Central memory CD8-positive, alpha-beta T cell (primary cell): ENCODE data around the gene OSER1.
A peak's percentile ranks its signal among the peaks of the same experiment; 100 is the strongest.

Source experiments
- ATAC-seq: fragments of 150-1000 bp; cut with Tn5 transposase; replicated peaks from 2 replicates; pipeline ENCODE4 v1.10.0; 2022; ENCODE audit warnings: mild to moderate bottlenecking, moderate FRiP score, moderate number of reproducible peaks; ENCODE audit not compliant: poor library complexity, severe bottlenecking; ENCODE audit errors: extremely low read depth
- DNase-seq, 2 donors: peaks; one replicate each; pipeline ENCODE4 v3.0.0; 2021; ENCODE audit warnings: low spot score in 2 of 2
- H3K27ac Mint-ChIP-seq: one replicate; pipeline ENCODE4 v1.8.0; 2022; ENCODE audit warnings: low read depth, mild to moderate bottlenecking, moderate library complexity, mixed read lengths
- H3K27me3 Mint-ChIP-seq: one replicate; pipeline ENCODE4 v1.8.0; 2022; ENCODE audit warnings: mixed read lengths
- H3K36me3 Mint-ChIP-seq: one replicate; pipeline ENCODE4 v1.8.0; 2022; ENCODE audit warnings: mild to moderate bottlenecking, moderate library complexity, mixed read lengths; ENCODE audit not compliant: insufficient read depth
- H3K4me1 Mint-ChIP-seq: one replicate; pipeline ENCODE4 v1.8.0; 2022; ENCODE audit warnings: mixed read lengths
- H3K4me3 Mint-ChIP-seq: one replicate; pipeline ENCODE4 v1.8.0; 2022; ENCODE audit warnings: mild to moderate bottlenecking, moderate library complexity, mixed read lengths
- H3K9me3 Mint-ChIP-seq: one replicate; pipeline ENCODE4 v1.8.0; 2022; ENCODE audit warnings: mixed read lengths

Gene OSER1

DNA sequence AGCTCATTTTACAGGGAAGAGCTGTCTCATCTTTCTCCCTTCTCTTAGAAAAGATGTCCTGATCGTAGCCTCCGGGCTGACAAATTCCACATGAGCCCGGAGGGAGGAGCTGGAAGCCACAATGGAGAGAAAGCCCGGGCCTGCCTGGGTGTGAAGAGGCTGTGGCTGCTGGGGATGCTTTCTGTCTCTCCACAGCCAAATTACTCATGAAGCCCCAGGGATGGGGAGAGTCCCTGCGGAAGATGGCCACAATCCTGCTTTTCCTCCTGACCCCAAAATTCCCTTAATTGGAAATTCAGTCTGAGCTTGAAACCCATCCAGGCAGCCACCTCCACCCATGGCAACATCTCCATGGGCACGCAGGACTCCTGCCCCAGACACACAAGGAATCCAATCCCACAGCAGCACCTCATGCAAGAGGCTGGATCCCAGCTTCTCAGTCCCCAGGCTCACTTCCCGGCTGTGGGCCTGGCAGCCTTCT, 56.0 kb downstream of the OSER1 start:
- no peak for DNase-seq
- Mint-ChIP-seq H3K27me3 (peaks cover 30% of the 10 kb centered on the region), H3K36me3 (no peaks in the 10 kb centered on the region), H3K4me1 (no peaks in the 10 kb centered on the region), H3K4me3 (no peak overlapping the region), H3K9me3 (no peaks in the 10 kb centered on the region), H3K27ac (no peak overlapping the region)
- no peak for ATAC-seq

DNA sequence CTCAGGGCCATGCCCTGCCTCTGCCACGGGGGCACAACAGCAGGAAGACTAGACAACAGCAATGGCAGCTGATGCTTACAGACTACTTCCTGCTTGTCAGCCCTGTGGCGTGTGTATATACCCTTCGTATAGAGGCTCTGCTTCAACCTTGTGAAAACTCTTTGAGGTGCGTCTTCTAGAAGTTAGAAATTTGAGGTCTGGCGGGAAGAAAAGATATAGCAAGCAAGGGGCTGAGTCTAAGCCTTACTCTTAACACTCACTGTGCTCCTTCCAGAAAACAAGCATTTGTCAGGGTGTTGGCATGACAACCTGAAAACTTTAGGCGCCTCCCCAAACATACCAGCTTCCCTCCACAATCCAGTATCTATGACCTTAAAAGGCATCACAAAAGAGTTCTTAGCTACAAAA, 56.9 kb downstream of the OSER1 start:
- no peaks in the 10 kb centered on the region for H3K36me3 Mint-ChIP-seq
- no peaks in the 10 kb centered on the region for H3K9me3 Mint-ChIP-seq
- no peak overlapping the region for H3K4me3 Mint-ChIP-seq
- DNase-seq (no peak), ATAC-seq (peak; percentile 65)
- no peaks in the 10 kb centered on the region for H3K4me1 Mint-ChIP-seq
- H3K27ac Mint-ChIP-seq: no peak overlapping the region
- peaks cover 28% of the 10 kb centered on the region for H3K27me3 Mint-ChIP-seq

DNA sequence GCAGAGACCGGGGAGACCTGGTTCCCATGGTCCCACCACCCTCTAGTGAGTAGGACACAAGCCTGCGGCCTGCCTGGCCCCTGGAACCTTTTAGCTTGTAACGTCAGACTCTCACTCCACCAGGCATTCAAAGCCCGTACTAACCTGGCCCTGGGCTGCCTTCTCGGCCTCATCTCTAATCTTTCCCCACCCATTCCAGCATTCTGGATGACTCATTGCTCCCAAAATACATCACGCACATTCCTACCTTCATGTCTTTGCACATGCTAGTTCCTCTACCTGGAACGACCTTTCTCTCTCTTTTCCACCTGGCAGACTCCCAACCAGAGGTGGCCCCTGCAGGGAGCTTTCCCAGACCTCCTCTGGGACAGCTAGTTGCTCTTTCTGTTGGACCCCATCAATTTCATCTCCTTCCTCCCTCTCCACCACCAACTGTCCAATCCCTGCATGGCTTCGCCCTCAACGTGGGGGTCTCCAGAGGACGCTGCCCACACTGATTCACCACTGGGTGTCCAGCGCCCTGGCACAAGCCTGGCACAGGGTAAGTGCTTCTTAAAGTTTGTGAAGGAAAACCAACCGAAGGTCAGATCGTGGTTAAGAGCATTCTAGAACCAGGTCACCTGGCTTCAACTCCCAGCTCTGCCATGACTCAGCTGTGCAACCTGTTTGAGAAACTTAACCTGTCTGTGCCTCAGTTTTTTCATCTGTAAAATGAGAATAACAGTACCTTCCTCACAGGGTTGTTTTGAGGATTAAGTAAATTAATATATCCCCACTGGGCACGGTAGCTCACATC, 58.8 kb downstream of the OSER1 start:
- Mint-ChIP-seq H3K4me1 (no peaks in the 10 kb centered on the region), H3K27ac (no peak overlapping the region), H3K36me3 (no peaks in the 10 kb centered on the region), H3K9me3 (no peaks in the 10 kb centered on the region), H3K4me3 (no peak overlapping the region), H3K27me3 (peaks cover 11% of the 10 kb centered on the region)
- no peak for ATAC-seq
- DNase-seq: no peak

DNA sequence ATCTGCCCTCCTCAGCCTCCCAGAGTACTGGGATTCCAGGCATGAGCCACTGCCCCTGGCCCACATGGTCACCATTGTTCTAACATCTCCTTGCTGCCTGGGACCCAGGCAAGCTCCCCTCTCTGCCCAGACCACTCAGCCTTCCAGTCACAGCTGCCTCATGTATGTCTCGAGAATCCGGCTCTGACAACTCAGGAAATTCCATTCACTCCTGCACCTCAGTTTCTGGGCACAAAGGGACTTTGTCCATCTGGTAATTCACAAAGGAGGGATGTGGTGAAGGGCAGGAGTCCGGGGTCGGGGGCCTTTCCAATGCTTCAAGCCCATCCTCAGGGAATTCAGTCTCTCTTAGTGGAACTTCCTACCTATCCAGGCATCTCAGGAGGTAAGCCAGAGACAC, 64.3 kb downstream of the OSER1 start:
- Mint-ChIP-seq H3K9me3 (no peaks in the 10 kb centered on the region), H3K27me3 (peaks cover 14% of the 10 kb centered on the region), H3K27ac (no peak overlapping the region), H3K4me3 (no peak overlapping the region), H3K36me3 (no peaks in the 10 kb centered on the region), H3K4me1 (no peaks in the 10 kb centered on the region)
- no peak for ATAC-seq
- no peak for DNase-seq
